ENCODE measurements around the gene DCTN3.

DCTN3 gene

GRCh38 chr9:34620061-34620994 is at the start of gene DCTN3:
Gene DCTN3, minus strand, starts transcription at chr9:34620495. Its CDS starts 31 bp downstream, at chr9:34620464.
- in situ Hi-C loops (cut with MboI; ENCODE audit: low sequenced_read_pairs) = no loop called here

GRCh38 chr9:34665381-34666250 is 45.3 kb upstream of the DCTN3 start:
- in situ Hi-C loops (cut with MboI; ENCODE audit: low sequenced_read_pairs) = no loop called here

GRCh38 chr9:34665067-34665380 is 44.7 kb upstream of the DCTN3 start:
- in situ Hi-C loops (cut with MboI; ENCODE audit: low sequenced_read_pairs) = no loop called here

GRCh38 chr9:34664281-34665066 is 44.2 kb upstream of the DCTN3 start:
- in situ Hi-C loops (cut with MboI; ENCODE audit: low sequenced_read_pairs) = no loop called here

- in situ Hi-C loops (cut with MboI; ENCODE audit: low sequenced_read_pairs) = no loop called here
These were observed 43.0 kb upstream of the DCTN3 start for GRCh38 chr9:34663303-34663605.

GRCh38 chr9:34662526-34663302 is 42.4 kb upstream of the DCTN3 start, which contains the start of gene CCL27:
Gene CCL27, minus strand, starts transcription at chr9:34662657. Its CDS starts 24 bp downstream, at chr9:34662633.
- in situ Hi-C loops (cut with MboI; ENCODE audit: low sequenced_read_pairs) = no loop called here

- in situ Hi-C loops (cut with MboI; ENCODE audit: low sequenced_read_pairs) = no loop called here
These were observed 39.4 kb upstream of the DCTN3 start for GRCh38 chr9:34659592-34660253.

- in situ Hi-C loops (cut with MboI; ENCODE audit: low sequenced_read_pairs) = no loop called here
These were observed 38.2 kb upstream of the DCTN3 start for GRCh38 chr9:34658461-34658860.

GRCh38 chr9:34656992-34657391 is 36.7 kb upstream of the DCTN3 start:
- in situ Hi-C loops (cut with MboI; ENCODE audit: low sequenced_read_pairs) = no loop called here

- in situ Hi-C loops (cut with MboI; ENCODE audit: low sequenced_read_pairs) = no loop called here
These were observed 35.1 kb upstream of the DCTN3 start for GRCh38 chr9:34655394-34655793.

GRCh38 chr9:34654323-34655051 is 34.2 kb upstream of the DCTN3 start:
- in situ Hi-C loops (cut with MboI; ENCODE audit: low sequenced_read_pairs) = no loop called here

GRCh38 chr9:34653151-34654072 is 33.1 kb upstream of the DCTN3 start:
- in situ Hi-C loops (cut with MboI; ENCODE audit: low sequenced_read_pairs) = no loop called here

- in situ Hi-C loops (cut with MboI; ENCODE audit: low sequenced_read_pairs) = no loop called here
These were observed 32.3 kb upstream of the DCTN3 start for GRCh38 chr9:34652602-34653000.

- in situ Hi-C loops (cut with MboI; ENCODE audit: low sequenced_read_pairs) = no loop called here
These were observed 31.7 kb upstream of the DCTN3 start, which contains the start of gene IL11RA for GRCh38 chr9:34651876-34652601. Gene IL11RA, plus strand, starts transcription at chr9:34652185. Its CDS starts 3,033 bp downstream, at chr9:34655218.

GRCh38 chr9:34651321-34651720 is 31.0 kb upstream of the DCTN3 start:
- in situ Hi-C loops (cut with MboI; ENCODE audit: low sequenced_read_pairs) = no loop called here

GRCh38 chr9:34650816-34651215 is 30.5 kb upstream of the DCTN3 start:
- in situ Hi-C loops (cut with MboI; ENCODE audit: low sequenced_read_pairs) = no loop called here

- in situ Hi-C loops (cut with MboI; ENCODE audit: low sequenced_read_pairs) = no loop called here
These were observed 28.4 kb upstream of the DCTN3 start for GRCh38 chr9:34648673-34649072.

Data from HL-60/S4 (cell line).